Fibroblast of lung (primary cell): Measurements from ENCODE around the gene ST8SIA6. TPM values are rescaled to one million over a fixed set of nuclear protein-coding genes. Genes with fewer than 3 reads are reported as not detected.

Experiments used
- DNase-seq, 2 donors: peaks; one replicate each; pipeline versions ENCODE4 v3.0.0 to v3.0.0-alpha.2; 2010; ENCODE audit warnings: low read depth in 2 of 2
- H2AFZ ChIP-seq: 2 replicates; pipeline ENCODE4 v1.5.1; 2012; ENCODE audit warnings: low read length, control low read depth, inconsistent platforms
- H3K27ac ChIP-seq: 2 replicates; pipeline ENCODE4 v1.5.1; 2011; ENCODE audit warnings: low read length, control low read depth; ENCODE audit not compliant: insufficient read depth
- H3K27me3 ChIP-seq: 2 replicates; pipeline ENCODE4 v1.5.1; 2011; ENCODE audit warnings: mild to moderate bottlenecking, low read length; ENCODE audit not compliant: control insufficient read depth, insufficient read depth
- H3K36me3 ChIP-seq: 2 replicates; pipeline ENCODE4 v1.5.1; 2011; ENCODE audit warnings: low read length; ENCODE audit not compliant: control insufficient read depth, insufficient read depth
- H3K4me1 ChIP-seq: 2 replicates; pipeline ENCODE4 v1.5.1; 2011; ENCODE audit warnings: low read length; ENCODE audit not compliant: control insufficient read depth, insufficient read depth; ENCODE audit errors: extremely low read depth
- H3K4me2 ChIP-seq: 2 replicates; pipeline ENCODE4 v1.5.1; 2011; ENCODE audit warnings: low read length, control low read depth; ENCODE audit not compliant: insufficient read depth; ENCODE audit errors: extremely low read depth
- H3K4me3 ChIP-seq, 4 experiments: fragments of 200-600 bp in 1 of 4; sonication (generic) in 1 of 4; replicated peaks in 1 of 4; 2 replicates each; pipeline ENCODE4 v1.5.1; 2011 to 2016; ENCODE audit warnings: low read length in 4 of 4, low read depth in 3 of 4, mild to moderate bottlenecking in 3 of 4, control low read depth in 2 of 4, inconsistent platforms in 1 of 4, mixed read lengths in 1 of 4; ENCODE audit not compliant: insufficient read depth in 1 of 4; ENCODE audit errors: control extremely low read depth in 1 of 4
- H3K79me2 ChIP-seq: 2 replicates; pipeline ENCODE4 v1.5.1; 2012; ENCODE audit warnings: mild to moderate bottlenecking, low read length, inconsistent platforms; ENCODE audit not compliant: control insufficient read depth, insufficient read depth
- H3K9ac ChIP-seq: 2 replicates; pipeline ENCODE4 v1.5.1; 2011; ENCODE audit warnings: mild to moderate bottlenecking, low read length, control low read depth; ENCODE audit not compliant: insufficient read depth
- H3K9me3 ChIP-seq: 2 replicates; pipeline ENCODE4 v1.5.1; 2012; ENCODE audit warnings: low read depth, low read length; ENCODE audit not compliant: control insufficient read depth, insufficient read depth
- H4K20me1 ChIP-seq: 2 replicates; pipeline ENCODE4 v1.5.1; 2011; ENCODE audit warnings: low read length; ENCODE audit not compliant: control insufficient read depth, insufficient read depth; ENCODE audit errors: extremely low read depth
- EZH2 ChIP-seq: IDR thresholded peaks from 2 replicates; pipeline ENCODE4 v1.5.1; 2012; ENCODE audit warnings: low read length, control low read depth, mild to moderate bottlenecking; ENCODE audit errors: missing control alignments
- polyA plus RNA-seq, 2 donors: library from polyadenylated mRNA; depleted of rRNA in 1 of 2; stranded (reverse) in 1 of 2; unstranded in 1 of 2; fragments of >200 nt; gene quantifications; 2 replicates each; pipeline ENCODE4 v1.2.1, GENCODE V29; 2011 to 2012; ENCODE audit warnings: missing spikeins in 1 of 2
- total RNA-seq: library from RNA; depleted of rRNA; stranded (reverse); fragments of >200 nt; gene quantifications from 2 replicates; pipeline ENCODE4 v1.2.1, GENCODE V29; 2014
- TF ChIP-seq, protein P1 (sequence below), 2 donors: IDR thresholded peaks in 1 of 2; conservative IDR thresholded peaks in 1 of 2; 1 replicate in 1 of 2; 2 replicates in 1 of 2; pipeline ENCODE4 v1.5.1; 2011 to 2012; ENCODE audit warnings: low read length in 2 of 2, control low read depth in 1 of 2, inconsistent platforms in 1 of 2, low read depth in 1 of 2, mild to moderate bottlenecking in 1 of 2

ST8SIA6 gene
- total and polyA plus RNA-seq, 2 donors (not counting 1 experiment from before 2014, with no cell fraction given): under 0.01 to 0.05 TPM

DNA sequence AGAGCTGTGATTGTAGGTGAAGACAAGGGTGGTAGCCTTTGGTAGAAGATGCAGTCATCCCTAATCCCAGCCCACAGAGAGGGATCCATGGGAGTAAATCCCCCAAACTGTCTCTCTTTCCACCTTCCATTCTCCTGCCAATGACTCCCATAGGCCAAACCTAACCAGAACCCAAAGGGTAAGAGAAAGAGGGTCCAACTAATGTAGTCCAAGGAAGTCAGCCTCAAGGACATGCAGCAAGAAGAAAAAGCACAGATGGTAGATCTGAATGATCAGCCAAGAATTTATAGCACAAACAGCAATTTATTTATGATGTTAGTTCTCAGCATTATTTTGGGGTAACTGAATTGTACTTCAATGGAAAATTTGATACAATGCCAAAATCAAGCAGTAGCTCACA lies 87.7 kb downstream of the ST8SIA6 start:
- Histone ChIP-seq H3K4me2 (no peak overlapping the region), H3K9ac (no peak overlapping the region), H3K9me3 (no peaks in the 10 kb centered on the region), H2AFZ (no peak overlapping the region), H3K27ac (no peak overlapping the region), H3K27me3 (peaks cover 7% of the 10 kb centered on the region), H3K36me3 (no peaks in the 10 kb centered on the region), H3K79me2 (no peaks in the 10 kb centered on the region), H3K4me1 (no peaks in the 10 kb centered on the region), H4K20me1 (no peaks in the 10 kb centered on the region), H3K4me3 (no peak overlapping the region)
- DNase-seq: no peak
- TF ChIP-seq EZH2: no peak
- TF ChIP-seq, protein P1, sequence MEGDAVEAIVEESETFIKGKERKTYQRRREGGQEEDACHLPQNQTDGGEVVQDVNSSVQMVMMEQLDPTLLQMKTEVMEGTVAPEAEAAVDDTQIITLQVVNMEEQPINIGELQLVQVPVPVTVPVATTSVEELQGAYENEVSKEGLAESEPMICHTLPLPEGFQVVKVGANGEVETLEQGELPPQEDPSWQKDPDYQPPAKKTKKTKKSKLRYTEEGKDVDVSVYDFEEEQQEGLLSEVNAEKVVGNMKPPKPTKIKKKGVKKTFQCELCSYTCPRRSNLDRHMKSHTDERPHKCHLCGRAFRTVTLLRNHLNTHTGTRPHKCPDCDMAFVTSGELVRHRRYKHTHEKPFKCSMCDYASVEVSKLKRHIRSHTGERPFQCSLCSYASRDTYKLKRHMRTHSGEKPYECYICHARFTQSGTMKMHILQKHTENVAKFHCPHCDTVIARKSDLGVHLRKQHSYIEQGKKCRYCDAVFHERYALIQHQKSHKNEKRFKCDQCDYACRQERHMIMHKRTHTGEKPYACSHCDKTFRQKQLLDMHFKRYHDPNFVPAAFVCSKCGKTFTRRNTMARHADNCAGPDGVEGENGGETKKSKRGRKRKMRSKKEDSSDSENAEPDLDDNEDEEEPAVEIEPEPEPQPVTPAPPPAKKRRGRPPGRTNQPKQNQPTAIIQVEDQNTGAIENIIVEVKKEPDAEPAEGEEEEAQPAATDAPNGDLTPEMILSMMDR (conservative IDR thresholded peaks at IDR 0.05 in 1 of 2, IDR thresholded peaks at IDR 0.05 in 1 of 2; ENCODE audit: low read depth in 1 of 2, low read length in 2 of 2): no peak

DNA sequence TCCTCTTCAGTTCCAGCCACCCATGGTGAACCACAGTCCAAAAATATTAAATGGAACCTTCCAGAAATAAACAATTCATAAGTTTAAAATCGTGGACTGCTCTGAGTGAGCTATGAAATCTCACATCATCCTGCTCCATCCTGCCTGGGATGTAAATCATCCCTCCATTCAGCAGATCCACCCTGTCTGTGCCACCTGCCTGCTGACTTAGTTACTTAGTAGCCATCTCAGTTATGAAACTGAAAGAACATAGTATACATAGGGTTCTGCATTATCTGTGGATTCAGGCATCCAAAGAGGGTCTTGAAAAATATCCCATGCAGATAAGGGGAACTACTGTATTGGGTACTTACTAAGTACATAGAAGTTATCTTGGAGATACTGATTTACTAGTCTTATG lies 89.0 kb downstream of the ST8SIA6 start:
- H3K4me3 ChIP-seq: no peak overlapping the region
- no peak overlapping the region for H3K27ac ChIP-seq
- no peak overlapping the region for H3K4me2 ChIP-seq
- H3K36me3 ChIP-seq: no peaks in the 10 kb centered on the region
- H4K20me1 ChIP-seq: no peaks in the 10 kb centered on the region
- TF ChIP-seq, protein P1 (conservative IDR thresholded peaks at IDR 0.05 in 1 of 2, IDR thresholded peaks at IDR 0.05 in 1 of 2; ENCODE audit: low read depth in 1 of 2, low read length in 2 of 2): no peak
- TF ChIP-seq EZH2: no peak
- no peaks in the 10 kb centered on the region for H3K79me2 ChIP-seq
- no peak overlapping the region for H3K9ac ChIP-seq
- no peaks in the 10 kb centered on the region for H3K4me1 ChIP-seq
- no peak for DNase-seq
- H3K9me3 ChIP-seq: no peaks in the 10 kb centered on the region
- no peak overlapping the region for H2AFZ ChIP-seq
- H3K27me3 ChIP-seq: peaks cover 3% of the 10 kb centered on the region

DNA sequence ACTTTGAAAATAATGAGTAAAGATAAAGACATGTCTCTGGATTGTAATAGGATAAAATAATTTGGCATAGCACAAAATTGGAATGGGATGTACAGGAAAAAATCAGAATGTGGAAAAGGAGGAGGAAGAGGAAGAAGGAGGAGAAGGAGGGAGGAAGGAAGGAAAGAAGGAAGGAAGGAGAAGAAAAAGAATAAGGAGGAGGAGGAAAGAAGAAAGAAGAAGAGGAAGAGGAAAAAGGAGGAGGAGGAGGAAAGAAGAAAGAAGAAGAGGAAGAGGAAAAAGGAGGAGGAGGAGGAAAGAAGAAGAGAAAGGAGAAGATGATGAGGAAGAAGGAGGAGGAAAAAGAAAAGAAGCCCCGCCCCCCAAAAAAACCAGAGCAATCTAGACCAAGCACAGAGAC lies 95.9 kb downstream of the ST8SIA6 start:
- Histone ChIP-seq H3K79me2 (no peaks in the 10 kb centered on the region), H3K36me3 (no peaks in the 10 kb centered on the region)
- TF ChIP-seq, protein P1 (conservative IDR thresholded peaks at IDR 0.05 in 1 of 2, IDR thresholded peaks at IDR 0.05 in 1 of 2; ENCODE audit: low read depth in 1 of 2, low read length in 2 of 2): no peak
- TF ChIP-seq EZH2: no peak

More for the DNA sequence above, 95.9 kb downstream of the ST8SIA6 start:
- H3K27me3 ChIP-seq: peaks cover 2% of the 10 kb centered on the region
- H3K27ac ChIP-seq: no peak overlapping the region
- no peak overlapping the region for H3K4me3 ChIP-seq
- H4K20me1 ChIP-seq: no peaks in the 10 kb centered on the region
- H3K9ac ChIP-seq: no peak overlapping the region
- H3K4me2 ChIP-seq: no peak overlapping the region
- no peak for DNase-seq
- H3K4me1 ChIP-seq: no peaks in the 10 kb centered on the region
- no peaks in the 10 kb centered on the region for H3K9me3 ChIP-seq
- H2AFZ ChIP-seq: no peak overlapping the region
